Esophagus muscularis mucosa (tissue), 4 donors: ENCODE data around the gene VPS37C. TPM values are rescaled to one million over a fixed set of nuclear protein-coding genes. Genes with fewer than 3 reads are reported as not detected.

Source experiments
- DNase-seq: peaks from one replicate; pipeline ENCODE4 v3.0.0-alpha.2; 2017; ENCODE audit errors: extremely low spot score
- H3K27ac ChIP-seq, 4 donors: fragments of 200-600 bp; sonication (generic); replicated peaks in 1 of 4; 1 replicate in 3 of 4; 2 replicates in 1 of 4; pipeline ENCODE4 v1.5.1; 2016 to 2019; ENCODE audit warnings: mild to moderate bottlenecking in 1 of 4
- H3K27me3 ChIP-seq, 4 donors: fragments of 200-600 bp; sonication (generic); one replicate each; pipeline versions ENCODE4 v1.5.1 to v1.6.0; 2016 to 2019
- H3K36me3 ChIP-seq, 4 donors: fragments of 200-600 bp; sonication (generic); one replicate each; pipeline ENCODE4 v1.5.1; 2016 to 2019
- H3K4me1 ChIP-seq, 4 donors: fragments of 200-600 bp; sonication (generic); one replicate each; pipeline ENCODE4 v1.5.1; 2016 to 2019
- H3K4me3 ChIP-seq, 4 donors: fragments of 200-600 bp; sonication (generic); 1 replicate in 2 of 4; 2 replicates in 2 of 4; pipeline ENCODE4 v1.5.1; 2016 to 2019; ENCODE audit warnings: mild to moderate bottlenecking in 4 of 4, moderate library complexity in 1 of 4
- H3K9me3 ChIP-seq, 4 donors: fragments of 200-600 bp; sonication (generic); 1 replicate in 3 of 4; 2 replicates in 1 of 4; pipeline ENCODE4 v1.5.1; 2016 to 2019
- CTCF ChIP-seq, 3 experiments: fragments of 200-600 bp in 2 of 3; fragments of 450-650 bp in 1 of 3; sonication (generic) in 2 of 3; IDR thresholded peaks; one replicate each; pipeline ENCODE4 v1.5.1; 2017 to 2019; ENCODE audit warnings: antibody characterized with exemption in 3 of 3, mild to moderate bottlenecking in 2 of 3, moderate library complexity in 1 of 3
- EP300 ChIP-seq: sonication (generic); formaldehyde crosslinking; IDR thresholded peaks from one replicate; pipeline ENCODE4 v1.6.1; 2017; ENCODE audit warnings: antibody characterized with exemption
- POLR2A ChIP-seq: fragments of 450-650 bp; IDR thresholded peaks from one replicate; pipeline ENCODE4 v1.6.1; 2017; ENCODE audit warnings: antibody characterized with exemption, moderate library complexity, mild to moderate bottlenecking, low read depth
- POLR2AphosphoS5 ChIP-seq, 2 donors: sonication (generic); formaldehyde crosslinking; IDR thresholded peaks; one replicate each; pipeline ENCODE4 v1.6.1; 2017; ENCODE audit warnings: antibody characterized with exemption in 2 of 2
- WGBS: methylation state at CpG from one replicate; pipeline ENCODE4 v1.1.5; 2018; 5-methylcytosine and 5-hydroxymethylcytosine counted together
- intact Hi-C: fragments of 100-400 bp; cut with DNase I; formaldehyde crosslinking; loops from one replicate; pipeline ENCODE4 v1.15.1; 2023
- total RNA-seq, 4 donors: library from RNA; depleted of rRNA; stranded (reverse); fragments of >200 nt; gene quantifications; one replicate each; pipeline versions ENCODE4 v1.1.0 to v1.2.1, GENCODE V29; 2016

Gene VPS37C
- total RNA-seq, 4 donors from 2014 or later = 29.1 to 43.5 (median 38.1) TPM

- WGBS = 93% methylated on average over 3 of the region's 12 CpGs
- Histone ChIP-seq H3K36me3 (peaks cover 5 to 65% (median 54%) of the 10 kb centered on the region in 4 donors), H3K27me3 (no peaks in the 10 kb centered on the region), H3K4me1 (peaks cover 16 to 29% (median 22%) of the 10 kb centered on the region in 4 donors), H3K27ac (no peak overlapping the region), H3K9me3 (no peaks in the 10 kb centered on the region), H3K4me3 (no peak overlapping the region)
- no peak for TF ChIP-seq POLR2AphosphoS5 (IDR thresholded peaks at IDR 0.05)
- TF ChIP-seq POLR2A = no peak
- no peak for TF ChIP-seq CTCF (IDR thresholded peaks at IDR 0.05)
- TF ChIP-seq EP300 = no peak
- DNase-seq = no peak
- intact Hi-C loops = no loop called here
These were observed 26.4 kb downstream of the VPS37C start for GRCh38 chr11:61134801-61135257.

- intact Hi-C loops = no loop called here
- no peak overlapping the region for H3K27ac ChIP-seq
- no peak overlapping the region for H3K4me3 ChIP-seq
- H3K9me3 ChIP-seq = no peaks in the 10 kb centered on the region
- TF ChIP-seq POLR2AphosphoS5 (IDR thresholded peaks at IDR 0.05) (no peak), EP300 (no peak), CTCF (IDR thresholded peaks at IDR 0.05) (no peak), POLR2A (no peak)
- no peak for DNase-seq
- 95% methylated on average over 17 of the region's 18 CpGs for WGBS
- H3K27me3 ChIP-seq = no peaks in the 10 kb centered on the region
- peaks cover 11 to 28% (median 21%) of the 10 kb centered on the region in 4 donors for H3K4me1 ChIP-seq
- peaks cover 5 to 66% (median 54%) of the 10 kb centered on the region in 4 donors for H3K36me3 ChIP-seq
These were observed 27.1 kb downstream of the VPS37C start for GRCh38 chr11:61133956-61134662.

GRCh38 chr11:61133145-61133544, 28.1 kb downstream of the VPS37C start:
- TF ChIP-seq EP300 = no peak
- 86% methylated on average over 7 of the region's 7 CpGs for WGBS
- Histone ChIP-seq H3K4me3 (no peak overlapping the region), H3K4me1 (peaks cover 6 to 23% (median 15%) of the 10 kb centered on the region in 4 donors), H3K9me3 (no peaks in the 10 kb centered on the region), H3K27ac (no peak overlapping the region), H3K27me3 (no peaks in the 10 kb centered on the region), H3K36me3 (peaks cover 5 to 73% (median 54%) of the 10 kb centered on the region in 4 donors)
- intact Hi-C loops = no loop called here
- DNase-seq = no peak

GRCh38 chr11:61132646-61133045, 28.6 kb downstream of the VPS37C start:
- Histone ChIP-seq H3K4me3 (no peak overlapping the region), H3K4me1 (peaks cover 6 to 23% (median 15%) of the 10 kb centered on the region in 4 donors), H3K9me3 (no peaks in the 10 kb centered on the region), H3K36me3 (peaks cover under 1 to 71% (median 49%) of the 10 kb centered on the region in 4 donors), H3K27me3 (no peaks in the 10 kb centered on the region), H3K27ac (no peak overlapping the region)
- TF ChIP-seq CTCF (IDR thresholded peaks at IDR 0.05) = no peak
- TF ChIP-seq EP300 = no peak
- no peak for TF ChIP-seq POLR2AphosphoS5 (IDR thresholded peaks at IDR 0.05)
- TF ChIP-seq POLR2A = no peak
- no peak for DNase-seq
- intact Hi-C loops = no loop called here
- 89% methylated on average over 5 of the region's 5 CpGs for WGBS

GRCh38 chr11:61131998-61132555, 29.1 kb downstream of the VPS37C start:
- intact Hi-C loops = loop anchor here (2.0 kb wide), 1 partner anchor 55 kb away; no protein-coding TSS in a partner anchor
- WGBS = 88% methylated on average over 19 of the region's 19 CpGs
- TF ChIP-seq CTCF (IDR thresholded peaks at IDR 0.05) = no peak
- TF ChIP-seq EP300 = no peak
- no peak for TF ChIP-seq POLR2A
- no peak for TF ChIP-seq POLR2AphosphoS5 (IDR thresholded peaks at IDR 0.05)
- H3K27me3 ChIP-seq = no peaks in the 10 kb centered on the region
- H3K4me3 ChIP-seq = no peak overlapping the region
- no peak overlapping the region for H3K27ac ChIP-seq
- H3K9me3 ChIP-seq = no peaks in the 10 kb centered on the region
- no peak for DNase-seq
- peaks cover 0 to 66% (median 43%) of the 10 kb centered on the region in 4 donors for H3K36me3 ChIP-seq
- peaks cover 6 to 23% (median 15%) of the 10 kb centered on the region in 4 donors for H3K4me1 ChIP-seq
